ENCODE measurements around the gene MCC.
A peak's percentile ranks its signal among the peaks of the same experiment; 100 is the strongest.

Gene MCC

GRCh38 chr5:113245427-113246225, 242.6 kb downstream of the MCC start:
- no peak for DNase-seq (ENCODE audit: low read depth)

DNA sequence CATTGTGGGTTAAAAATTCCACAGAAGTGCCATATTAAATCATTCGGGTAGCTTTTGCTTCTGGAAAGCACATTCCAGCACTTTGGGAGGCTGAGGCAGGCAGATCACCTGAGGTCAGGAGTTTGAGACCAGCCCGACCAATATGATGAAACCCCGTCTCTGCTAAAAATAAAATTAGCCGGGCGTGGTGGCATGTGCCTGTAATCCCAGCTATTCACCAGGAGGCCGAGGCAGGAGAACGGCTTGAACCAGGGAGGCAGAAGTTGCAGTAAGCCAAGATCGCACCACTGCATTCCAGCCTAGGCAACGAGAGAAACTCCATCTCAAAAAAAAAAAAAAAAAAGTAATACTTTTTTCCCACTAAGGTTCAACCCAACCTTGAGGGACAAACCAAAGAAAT, 243.3 kb downstream of the MCC start:
- DNase-seq (ENCODE audit: low read depth), result no peak

DNA sequence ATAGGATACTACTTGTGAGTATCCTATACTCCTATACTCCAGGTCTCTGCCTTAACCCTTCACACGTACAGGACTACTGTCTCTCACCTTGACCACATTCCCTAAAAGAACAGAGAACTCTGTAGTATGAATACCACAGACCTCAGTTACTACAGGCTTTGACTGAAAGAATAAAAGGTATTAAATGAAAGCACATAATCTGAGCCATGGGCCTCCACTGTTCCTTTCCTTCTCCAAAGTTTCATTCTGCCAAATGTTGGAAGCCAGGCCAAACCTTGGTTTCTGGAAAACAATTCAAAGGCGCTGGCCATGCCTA, 244.9 kb downstream of the MCC start:
- DNase-seq (ENCODE audit: low read depth), result no peak

DNA sequence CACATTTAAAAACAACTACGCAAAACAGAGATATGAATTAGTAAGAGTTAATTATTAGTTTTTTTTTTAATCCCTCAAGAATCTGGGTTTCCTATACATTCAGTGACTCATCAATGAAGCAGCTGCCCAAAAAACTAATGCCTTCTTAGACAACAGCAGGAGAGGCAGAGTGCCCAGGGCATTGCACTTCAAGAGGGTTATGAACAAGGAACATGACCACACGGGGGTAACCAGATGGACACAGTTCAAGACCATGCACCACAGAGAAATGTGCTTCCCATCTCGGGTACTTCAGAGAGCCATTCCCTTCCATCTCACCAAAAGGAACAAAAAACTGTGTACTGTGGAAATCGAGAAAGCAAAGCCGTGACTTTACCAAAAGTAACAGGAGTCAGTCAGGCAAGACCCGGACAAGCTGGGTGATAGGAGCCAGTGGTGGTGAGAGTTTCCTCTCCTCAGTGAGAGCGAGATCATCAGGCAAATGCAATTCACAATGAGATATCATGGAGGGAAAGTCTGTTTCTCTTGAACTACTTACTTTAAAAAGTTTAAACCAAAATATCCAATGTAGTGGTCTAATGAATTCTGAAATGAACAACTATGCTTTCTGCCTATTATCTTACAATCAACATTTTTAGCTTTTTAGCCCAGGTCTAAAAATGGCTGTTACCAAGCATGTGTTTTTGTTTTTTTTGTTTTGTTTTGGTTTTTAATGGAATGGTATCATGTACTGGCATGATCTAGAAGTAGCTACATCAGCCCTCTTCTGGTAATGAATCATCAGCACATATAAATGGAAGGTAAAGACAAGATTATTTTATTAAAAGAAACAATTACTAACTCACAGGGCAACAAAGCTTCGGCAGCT, 245.5 kb downstream of the MCC start:
- no peak for DNase-seq (ENCODE audit: low read depth)

GRCh38 chr5:113240951-113241726, 247.1 kb downstream of the MCC start:
- no peak for DNase-seq (ENCODE audit: low read depth)

DNA sequence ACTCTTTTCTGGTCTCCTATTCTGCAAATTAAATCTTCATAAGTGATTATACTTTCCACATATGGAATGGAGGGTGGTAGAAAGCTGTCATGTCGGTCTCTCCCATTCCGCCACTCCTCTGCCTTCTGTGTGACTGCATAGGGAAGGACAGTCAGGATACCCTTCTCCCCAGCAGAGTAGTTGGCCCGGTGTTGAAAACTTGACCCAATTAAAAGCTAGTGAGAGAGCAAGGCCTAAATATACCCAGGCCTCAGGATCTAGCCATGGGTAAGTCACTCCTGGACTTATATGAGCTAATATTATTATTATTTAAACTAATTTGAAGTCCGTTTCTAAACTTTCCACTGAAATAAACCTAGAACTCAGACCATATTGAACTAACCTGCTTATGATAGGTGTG, 248.2 kb downstream of the MCC start:
- DNase-seq (ENCODE audit: low read depth), result no peak

- no peak for DNase-seq (ENCODE audit: low read depth)
Measured at GRCh38 chr5:113237893-113238292, 250.4 kb downstream of the MCC start.

GRCh38 chr5:113236536-113237288, 251.5 kb downstream of the MCC start:
- no peak for DNase-seq (ENCODE audit: low read depth)

DNA sequence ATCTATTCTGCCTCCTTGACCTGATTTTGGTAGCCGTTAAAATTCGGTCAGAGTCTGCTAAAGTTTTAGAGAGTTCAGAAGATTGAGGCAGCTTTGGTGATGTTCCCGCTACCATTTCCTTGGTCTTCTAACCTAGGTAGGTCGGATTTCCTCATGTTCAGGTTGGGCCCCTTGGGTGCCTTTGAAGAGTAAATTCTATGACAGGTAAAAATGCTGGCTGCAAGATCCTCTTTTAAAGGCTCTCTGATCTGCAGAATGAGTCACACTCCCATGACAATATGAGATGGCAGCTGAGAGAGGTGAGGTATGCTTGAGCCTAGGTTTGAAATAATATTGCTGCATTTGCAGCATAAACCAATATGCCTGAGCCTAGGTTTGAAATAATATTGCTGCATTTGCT, 252.4 kb downstream of the MCC start:
- no peak for DNase-seq (ENCODE audit: low read depth)

DNA sequence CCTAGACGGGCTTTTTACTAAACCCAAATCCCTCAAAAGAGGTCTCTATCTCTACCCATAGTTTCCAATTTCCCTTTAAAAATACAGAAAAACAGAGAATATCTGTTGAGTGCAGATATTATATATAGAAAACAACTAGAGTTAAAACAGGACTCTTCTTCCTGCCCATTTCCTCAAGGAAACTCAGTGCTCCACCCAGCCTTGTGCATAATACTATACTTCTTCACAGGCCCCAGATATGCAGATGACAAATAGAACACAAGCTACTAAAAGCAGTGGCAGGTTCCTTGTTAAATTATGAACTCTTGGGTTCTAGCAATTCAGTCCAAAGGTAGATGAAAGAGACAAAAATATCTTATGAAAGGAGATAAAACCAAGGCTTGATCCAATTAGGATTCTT, 253.7 kb downstream of the MCC start:
- DNase-seq (ENCODE audit: low read depth), result no peak

DNA sequence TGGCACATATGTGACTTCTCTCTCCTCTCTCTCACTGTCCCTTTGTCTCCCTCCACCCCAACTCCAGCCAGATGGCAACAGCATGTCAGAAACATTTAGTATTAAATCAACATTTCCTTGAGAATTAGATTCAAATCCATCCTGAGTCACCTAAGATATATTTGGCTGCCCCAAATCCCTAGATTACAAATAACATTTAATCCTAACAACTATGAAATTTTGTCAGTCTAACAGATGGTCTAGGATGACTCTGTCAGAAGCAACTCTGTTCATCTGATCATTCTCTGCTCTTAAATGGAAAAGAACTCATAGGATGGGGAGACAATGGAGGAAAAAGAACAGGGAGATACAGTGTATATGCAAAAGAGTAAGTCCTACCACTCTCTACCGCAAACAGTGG, 254.6 kb downstream of the MCC start:
- DNase-seq (ENCODE audit: low read depth), result no peak

DNA sequence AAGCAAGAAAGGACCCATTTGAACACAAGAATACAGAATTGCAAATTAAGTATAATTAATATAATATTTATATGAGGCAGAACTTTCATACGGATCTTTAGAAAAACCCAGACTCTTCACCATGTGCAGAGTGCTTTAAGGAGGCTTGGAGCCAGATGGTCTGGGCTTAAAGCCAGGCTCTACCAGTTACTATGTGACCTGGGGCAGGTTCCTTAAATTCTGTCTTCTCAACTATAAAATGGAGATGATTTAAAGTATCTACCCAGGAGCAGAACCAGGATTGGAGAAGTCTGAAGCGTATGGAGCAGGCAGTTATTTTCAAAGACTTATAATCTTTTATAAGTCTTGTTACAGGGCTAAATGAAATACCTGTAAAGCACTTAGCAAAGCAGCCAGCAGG, 255.6 kb downstream of the MCC start:
- DNase-seq (ENCODE audit: low read depth), result no peak

DNA sequence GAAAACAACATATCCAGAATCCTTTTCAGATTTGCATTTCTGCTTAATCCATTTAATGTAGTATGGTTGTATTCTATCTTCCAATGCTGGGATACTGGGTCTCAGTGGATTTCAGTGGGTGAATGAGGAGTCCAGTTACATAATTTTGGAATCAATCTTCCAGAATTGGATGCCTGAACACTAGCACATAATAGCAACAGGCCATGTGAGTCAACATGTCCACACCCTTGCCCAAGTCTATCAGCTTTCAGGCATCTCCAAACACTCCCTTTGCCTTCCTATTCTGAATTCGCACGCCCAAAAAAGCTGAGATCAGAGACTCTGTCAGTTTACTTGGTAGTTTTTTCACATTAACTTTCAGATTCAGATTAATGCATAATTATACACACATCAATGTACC, 256.0 kb downstream of the MCC start:
- DNase-seq (ENCODE audit: low read depth), result no peak

DNA sequence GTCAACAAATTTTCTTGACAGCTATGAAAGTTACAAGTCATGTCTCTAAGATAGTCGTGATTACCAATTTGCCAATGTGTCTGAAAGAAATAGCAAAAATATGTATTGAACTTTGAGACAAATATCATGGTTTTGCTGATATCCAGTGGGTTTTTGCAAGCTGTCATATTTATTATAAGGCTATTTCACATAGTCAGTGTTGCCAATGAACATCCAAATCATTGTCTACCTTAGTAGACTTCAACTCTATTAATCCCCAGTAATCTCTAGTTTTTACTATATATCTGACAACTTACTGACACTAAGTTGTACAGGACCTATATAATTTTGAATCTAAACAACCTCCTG, 256.6 kb downstream of the MCC start:
- DNase-seq (ENCODE audit: low read depth), result no peak

- DNase-seq (ENCODE audit: low read depth), result peak; percentile 70
Measured at GRCh38 chr5:113230711-113231652, 257.3 kb downstream of the MCC start.

DNA sequence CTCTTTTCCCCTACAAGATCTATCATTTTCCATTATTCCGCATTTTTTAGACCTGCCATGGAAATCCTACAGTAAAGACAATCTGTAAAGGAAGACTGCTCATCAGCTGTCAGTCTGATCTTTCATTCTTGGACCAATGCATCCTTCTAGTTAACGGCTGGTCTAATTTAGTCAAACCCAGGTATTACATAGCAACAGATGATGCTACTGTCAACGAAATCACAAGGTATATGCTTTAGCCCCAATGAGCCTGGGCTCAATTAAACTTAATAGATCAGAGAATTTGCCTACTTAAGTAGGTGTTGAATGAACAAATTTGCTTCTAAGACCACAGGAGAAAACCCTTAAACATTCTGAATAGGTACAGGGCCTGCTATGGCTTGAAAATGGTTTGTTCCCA, 260.5 kb downstream of the MCC start:
- DNase-seq (ENCODE audit: low read depth), result no peak

DNA sequence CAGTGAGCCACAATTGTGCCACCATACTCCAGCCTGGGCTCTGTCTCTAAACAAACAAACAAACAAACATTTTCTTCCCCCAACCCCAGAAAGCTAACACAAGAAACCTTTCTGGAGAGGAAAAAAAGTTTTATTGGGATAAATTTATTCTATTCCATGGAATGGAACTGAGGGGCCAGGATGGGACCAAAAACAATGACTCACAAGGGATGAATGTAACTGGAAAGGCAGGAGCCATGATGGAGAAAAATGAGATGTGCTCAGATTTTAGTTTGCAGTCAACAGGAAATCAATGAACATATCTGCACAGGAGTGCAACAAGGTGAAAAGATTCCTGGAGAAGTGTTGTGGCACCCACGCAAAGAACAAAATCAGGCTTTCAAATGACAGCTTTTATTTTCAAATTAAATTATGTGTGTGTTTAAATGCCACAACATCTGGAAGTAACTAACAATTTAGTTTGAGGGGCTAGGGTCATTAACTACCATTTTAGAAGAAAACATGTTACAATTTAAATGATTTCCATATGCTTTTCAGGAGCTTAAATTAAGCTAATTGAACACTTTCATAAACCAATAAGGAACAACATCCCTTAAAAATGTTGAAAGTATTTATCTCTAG, 262.0 kb downstream of the MCC start:
- DNase-seq (ENCODE audit: low read depth), result no peak

- DNase-seq (ENCODE audit: low read depth), result no peak
Measured at GRCh38 chr5:113225259-113225658, 263.0 kb downstream of the MCC start.

- peak; percentile 44 for DNase-seq (ENCODE audit: low read depth)
Measured at GRCh38 chr5:113224605-113225065, 263.6 kb downstream of the MCC start.

DNA sequence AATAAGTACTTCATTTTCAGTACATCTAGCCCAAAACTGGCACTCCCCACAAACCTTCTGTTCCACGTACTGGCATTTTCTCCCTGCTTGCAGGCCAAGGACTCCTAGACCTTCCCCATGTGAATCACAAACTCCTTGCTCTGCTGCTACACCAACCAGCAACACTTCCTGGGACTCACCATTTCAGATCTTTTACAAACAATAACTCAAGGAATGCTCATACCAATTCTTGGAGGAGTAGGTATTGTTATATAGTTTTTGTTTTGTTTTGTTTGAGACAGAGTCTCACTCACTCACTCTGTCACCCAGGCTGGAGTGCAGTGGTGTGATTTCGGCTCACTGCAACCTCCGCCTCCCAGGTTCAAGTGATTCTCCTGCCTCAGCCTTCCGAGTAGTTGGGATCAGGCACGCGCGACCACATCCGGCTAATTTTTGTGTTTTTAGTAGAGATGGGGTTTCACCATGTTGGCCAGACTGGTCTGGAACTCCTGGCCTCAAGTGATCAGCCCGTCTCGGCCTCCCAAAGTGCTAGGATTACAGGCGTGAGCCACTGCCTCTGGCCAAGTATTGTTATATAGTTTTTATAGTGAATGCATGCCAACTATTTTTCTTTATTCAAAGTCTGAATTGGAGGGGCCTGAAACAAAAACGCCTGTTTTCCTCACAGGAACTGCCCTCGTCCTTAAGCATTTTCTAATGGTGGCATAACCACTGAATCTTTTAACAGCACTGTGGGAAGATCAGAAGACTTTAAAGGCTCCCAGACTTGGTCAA, 264.2 kb downstream of the MCC start:
- no peak for DNase-seq (ENCODE audit: low read depth)
